RPMI8226 (cell line): ENCODE measurements around the gene SRRM4.
"Not testable (repeated sequence)": the region's sequence is repeated elsewhere in the genome, so short reads cannot be mapped to it uniquely, and the experiment has no call there.

ENCODE experiments used
- DNase-seq: peaks from one replicate; pipeline ENCODE4 v3.0.0-alpha.2; 2015

The SRRM4 gene

GRCh38 chr12:118981285-118982211, at the start of gene SRRM4:
Gene SRRM4 (plus strand): TSS chr12:118981541. CDS start chr12:118981883, 342 bp downstream.
- peak; percentile 48 for DNase-seq

GRCh38 chr12:118946256-118946655, 35.1 kb upstream of the SRRM4 start:
- DNase-seq: no peak

- DNase-seq: no peak
Observed at GRCh38 chr12:118958520-118958919, 22.8 kb upstream of the SRRM4 start.

- no peak for DNase-seq
Observed at GRCh38 chr12:118959348-118959747, 22.0 kb upstream of the SRRM4 start.

GRCh38 chr12:118959985-118960560, 21.3 kb upstream of the SRRM4 start:
- no peak for DNase-seq

GRCh38 chr12:118960865-118961264, 20.5 kb upstream of the SRRM4 start:
- no peak for DNase-seq

- DNase-seq: no peak
Observed at GRCh38 chr12:118964988-118965387, 16.4 kb upstream of the SRRM4 start.

GRCh38 chr12:118970856-118971255, 10.5 kb upstream of the SRRM4 start:
- no peak for DNase-seq

- DNase-seq: no peak
Observed at GRCh38 chr12:118972982-118973381, 8.4 kb upstream of the SRRM4 start.

- peak; percentile 55 for DNase-seq
Observed at GRCh38 chr12:118979763-118980406, 1.5 kb upstream of the SRRM4 start.

- DNase-seq: no peak
Observed at GRCh38 chr12:118980407-118981014, 830 bp upstream of the SRRM4 start.

- DNase-seq: no peak
Observed at GRCh38 chr12:118982302-118982701, 961 bp downstream of the SRRM4 start.

- no peak for DNase-seq
Observed at GRCh38 chr12:118982984-118983761, 1.8 kb downstream of the SRRM4 start.

- DNase-seq: no peak
Observed at GRCh38 chr12:118984161-118984943, 3.0 kb downstream of the SRRM4 start.

- DNase-seq: no peak
Observed at GRCh38 chr12:118986050-118986449, 4.7 kb downstream of the SRRM4 start.

- no peak for DNase-seq
Observed at GRCh38 chr12:118999107-118999506, 17.8 kb downstream of the SRRM4 start.

GRCh38 chr12:119005085-119005484, 23.7 kb downstream of the SRRM4 start:
- DNase-seq: no peak

- no peak for DNase-seq
Observed at GRCh38 chr12:119005913-119006312, 24.6 kb downstream of the SRRM4 start.

GRCh38 chr12:119006746-119007145, 25.4 kb downstream of the SRRM4 start:
- no peak for DNase-seq

- not testable (repeated sequence) for DNase-seq
Observed at GRCh38 chr12:119008273-119008672, 26.9 kb downstream of the SRRM4 start.

- DNase-seq: no peak
Observed at GRCh38 chr12:119008691-119009221, 27.4 kb downstream of the SRRM4 start.
